ENCODE measurements around the gene HTR3C.
"Not testable (repeated sequence)": the region's sequence is repeated elsewhere in the genome, so short reads cannot be mapped to it uniquely, and the experiment has no call there.

HTR3C gene

GRCh38 chr3:184018424-184018973, 34.3 kb upstream of the HTR3C start:
- peak overlapping the region; percentile 66 for H3K9ac ChIP-seq (ENCODE audit: low read length)
- H3K27me3 ChIP-seq (ENCODE audit: low read depth, low read length), result peaks cover 9% of the 10 kb centered on the region
- peaks cover 10% of the 10 kb centered on the region; the same call in 1 of the 2 replicates for H3K4me1 ChIP-seq (ENCODE audit: low read length)
- no peaks in the 10 kb centered on the region for H4K20me1 ChIP-seq (ENCODE audit: insufficient read depth, low read length)
- peak overlapping the region; percentile 88 for H3K4me3 ChIP-seq (ENCODE audit: low read length)
- H2AFZ ChIP-seq (ENCODE audit: low read depth, low read length), result peak overlapping the region; percentile 99
- H3K36me3 ChIP-seq (replicated peaks; ENCODE audit: low read depth, low read length), result no peaks in the 10 kb centered on the region
- H3K9me3 ChIP-seq (ENCODE audit: insufficient read depth, low read length), result no peaks in the 10 kb centered on the region
- TF ChIP-seq CTCF (IDR thresholded peaks at IDR 0.05; ENCODE audit: low read depth, low read length) (no peak), EZH2phosphoT487 (IDR thresholded peaks at IDR 0.05; ENCODE audit: low read depth) (no peak)
- peak overlapping the region; percentile 95 for H3K4me2 ChIP-seq (ENCODE audit: low read length)
- no peaks in the 10 kb centered on the region for H3K79me2 ChIP-seq (ENCODE audit: low read length)
- no peak overlapping the region for H3K27ac ChIP-seq (ENCODE audit: low read length)

GRCh38 chr3:184022323-184022722, 30.5 kb upstream of the HTR3C start:
- Histone ChIP-seq H3K4me1 (ENCODE audit: low read length) (peaks cover 4% of the 10 kb centered on the region; the same call in 1 of the 2 replicates), H3K9me3 (ENCODE audit: insufficient read depth, low read length) (no peaks in the 10 kb centered on the region), H2AFZ (ENCODE audit: low read depth, low read length) (no peak overlapping the region), H3K9ac (ENCODE audit: low read length) (no peak overlapping the region), H3K79me2 (ENCODE audit: low read length) (no peaks in the 10 kb centered on the region), H3K36me3 (replicated peaks; ENCODE audit: low read depth, low read length) (no peaks in the 10 kb centered on the region), H3K27me3 (ENCODE audit: low read depth, low read length) (peaks cover 10% of the 10 kb centered on the region), H3K27ac (ENCODE audit: low read length) (no peak overlapping the region), H3K4me2 (ENCODE audit: low read length) (no peak overlapping the region), H3K4me3 (ENCODE audit: low read length) (no peak overlapping the region), H4K20me1 (ENCODE audit: insufficient read depth, low read length) (no peaks in the 10 kb centered on the region)
- TF ChIP-seq EZH2phosphoT487 (IDR thresholded peaks at IDR 0.05; ENCODE audit: low read depth) (no peak), CTCF (IDR thresholded peaks at IDR 0.05; ENCODE audit: low read depth, low read length) (no peak)

GRCh38 chr3:184025256-184025655, 27.6 kb upstream of the HTR3C start:
- H3K4me2 ChIP-seq (ENCODE audit: low read length); H3K27ac ChIP-seq (ENCODE audit: low read length); H4K20me1 ChIP-seq (ENCODE audit: insufficient read depth, low read length); H3K79me2 ChIP-seq (ENCODE audit: low read length); H3K4me3 ChIP-seq (ENCODE audit: low read length); H3K9me3 ChIP-seq (ENCODE audit: insufficient read depth, low read length); H2AFZ ChIP-seq (ENCODE audit: low read depth, low read length); H3K36me3 ChIP-seq (replicated peaks; ENCODE audit: low read depth, low read length); H3K9ac ChIP-seq (ENCODE audit: low read length); H3K4me1 ChIP-seq (ENCODE audit: low read length): not testable (repeated sequence)
- H3K27me3 ChIP-seq (ENCODE audit: low read depth, low read length), result peaks cover 10% of the 10 kb centered on the region

GRCh38 chr3:184028275-184028890, 24.5 kb upstream of the HTR3C start:
- H2AFZ ChIP-seq (ENCODE audit: low read depth, low read length); H3K4me1 ChIP-seq (ENCODE audit: low read length); H3K9ac ChIP-seq (ENCODE audit: low read length); H3K27me3 ChIP-seq (ENCODE audit: low read depth, low read length); H3K9me3 ChIP-seq (ENCODE audit: insufficient read depth, low read length); H3K4me3 ChIP-seq (ENCODE audit: low read length); H3K27ac ChIP-seq (ENCODE audit: low read length); H4K20me1 ChIP-seq (ENCODE audit: insufficient read depth, low read length); H3K36me3 ChIP-seq (replicated peaks; ENCODE audit: low read depth, low read length); H3K79me2 ChIP-seq (ENCODE audit: low read length); H3K4me2 ChIP-seq (ENCODE audit: low read length): not testable (repeated sequence)

- Histone ChIP-seq H3K4me1 (ENCODE audit: low read length) (no peaks in the 10 kb centered on the region), H3K27me3 (ENCODE audit: low read depth, low read length) (peaks cover 15% of the 10 kb centered on the region), H3K4me3 (ENCODE audit: low read length) (no peak overlapping the region), H3K4me2 (ENCODE audit: low read length) (no peak overlapping the region), H3K27ac (ENCODE audit: low read length) (no peak overlapping the region), H4K20me1 (ENCODE audit: insufficient read depth, low read length) (no peaks in the 10 kb centered on the region), H2AFZ (ENCODE audit: low read depth, low read length) (no peak overlapping the region), H3K36me3 (replicated peaks; ENCODE audit: low read depth, low read length) (no peaks in the 10 kb centered on the region), H3K79me2 (ENCODE audit: low read length) (no peaks in the 10 kb centered on the region), H3K9me3 (ENCODE audit: insufficient read depth, low read length) (no peaks in the 10 kb centered on the region), H3K9ac (ENCODE audit: low read length) (no peak overlapping the region)
- TF ChIP-seq EZH2phosphoT487 (IDR thresholded peaks at IDR 0.05; ENCODE audit: low read depth) (no peak), CTCF (IDR thresholded peaks at IDR 0.05; ENCODE audit: low read depth, low read length) (no peak)
Observed at GRCh38 chr3:184029443-184029842, 23.4 kb upstream of the HTR3C start.
